Neuronal stem cell (in vitro differentiated cells): ENCODE results near the gene ITGA3.

Experiments used
- DNase-seq: peaks from one replicate; pipeline ENCODE4 v3.0.0-alpha.2; 2013; ENCODE audit warnings: low spot score
- H2AFZ ChIP-seq: one replicate; pipeline ENCODE4 v1.6.1; 2013; ENCODE audit warnings: mild to moderate bottlenecking, low read length, inconsistent platforms
- H2AK5ac ChIP-seq: 2 replicates; pipeline ENCODE4 v1.6.1; 2013; ENCODE audit warnings: low read depth, mild to moderate bottlenecking, inconsistent platforms, low read length, moderate library complexity, mixed read lengths
- H2BK120ac ChIP-seq: 2 replicates; pipeline ENCODE4 v1.6.1; 2013; ENCODE audit warnings: low read depth, mild to moderate bottlenecking, inconsistent platforms, low read length, moderate library complexity, mixed read lengths
- H2BK12ac ChIP-seq: one replicate; pipeline ENCODE4 v1.6.1; 2013; ENCODE audit warnings: low read length, inconsistent platforms
- H2BK15ac ChIP-seq: 2 replicates; pipeline ENCODE4 v1.6.1; 2013; ENCODE audit warnings: mild to moderate bottlenecking, low read length, inconsistent platforms, mixed read lengths
- H2BK5ac ChIP-seq: one replicate; pipeline ENCODE4 v1.6.1; 2013; ENCODE audit warnings: inconsistent platforms, mild to moderate bottlenecking, low read length, moderate library complexity
- H3K14ac ChIP-seq: one replicate; pipeline ENCODE4 v1.6.1; 2013; ENCODE audit warnings: low read length, inconsistent platforms
- H3K18ac ChIP-seq: 2 replicates; pipeline ENCODE4 v1.6.1; 2013; ENCODE audit warnings: low read length, inconsistent platforms
- H3K23ac ChIP-seq: 2 replicates; pipeline ENCODE4 v1.6.1; 2013; ENCODE audit warnings: low read depth, mild to moderate bottlenecking, mixed read lengths, low read length, inconsistent platforms; ENCODE audit not compliant: poor library complexity
- H3K27ac ChIP-seq: replicated peaks from 3 replicates; pipeline ENCODE4 v1.5.1; 2013; ENCODE audit warnings: low read length, inconsistent platforms
- H3K27me3 ChIP-seq, 3 experiments: 2 replicates each; pipeline ENCODE4 v1.6.1; 2013; ENCODE audit warnings: low read length in 3 of 3, mild to moderate bottlenecking in 2 of 3, inconsistent platforms in 1 of 3, low read depth in 1 of 3, mixed read lengths in 1 of 3, moderate library complexity in 1 of 3; ENCODE audit not compliant: control insufficient read depth in 3 of 3, insufficient read depth in 3 of 3
- H3K36me3 ChIP-seq, 2 donors: replicated peaks in 1 of 2; 2 replicates each; pipeline ENCODE4 v1.6.1; 2013; ENCODE audit warnings: low read length in 2 of 2; ENCODE audit not compliant: control insufficient read depth in 2 of 2, insufficient read depth in 2 of 2
- H3K4ac ChIP-seq: 2 replicates; pipeline ENCODE4 v1.6.1; 2013; ENCODE audit warnings: inconsistent platforms, mild to moderate bottlenecking, low read length, moderate library complexity
- H3K4me1 ChIP-seq, 2 donors: 1 replicate in 1 of 2; 2 replicates in 1 of 2; pipeline ENCODE4 v1.6.1; 2013; ENCODE audit warnings: low read length in 2 of 2, low read depth in 1 of 2; ENCODE audit not compliant: control insufficient read depth in 2 of 2, insufficient read depth in 1 of 2
- H3K4me2 ChIP-seq: one replicate; pipeline ENCODE4 v1.6.1; 2013; ENCODE audit warnings: mild to moderate bottlenecking, low read length, inconsistent platforms; ENCODE audit not compliant: insufficient read depth, poor library complexity, severe bottlenecking
- H3K4me3 ChIP-seq, 2 donors: 2 replicates each; pipeline ENCODE4 v1.5.1; 2013; ENCODE audit warnings: low read length in 2 of 2, mild to moderate bottlenecking in 2 of 2, inconsistent platforms in 1 of 2, moderate library complexity in 1 of 2
- H3K79me1 ChIP-seq: one replicate; pipeline ENCODE4 v1.6.1; 2013; ENCODE audit warnings: low read depth, mild to moderate bottlenecking, inconsistent platforms, low read length, moderate library complexity
- H3K9ac ChIP-seq: one replicate; pipeline ENCODE4 v1.6.1; 2013; ENCODE audit warnings: mild to moderate bottlenecking, low read depth, low read length, inconsistent platforms; ENCODE audit not compliant: poor library complexity
- H3K9me3 ChIP-seq, 2 donors: replicated peaks in 1 of 2; 2 replicates each; pipeline versions ENCODE3 to v1.6.1; 2013; ENCODE audit warnings: low read length in 2 of 2, mild to moderate bottlenecking in 2 of 2, inconsistent platforms in 1 of 2, low read depth in 1 of 2, mixed read lengths in 1 of 2, moderate library complexity in 1 of 2; ENCODE audit not compliant: control insufficient read depth in 2 of 2, insufficient read depth in 1 of 2
- H4K8ac ChIP-seq: one replicate; pipeline ENCODE4 v1.6.1; 2013; ENCODE audit warnings: low read depth, mild to moderate bottlenecking, inconsistent platforms, low read length, moderate library complexity
- H4K91ac ChIP-seq: one replicate; pipeline ENCODE4 v1.6.1; 2013; ENCODE audit warnings: low read length, low read depth, mild to moderate bottlenecking, inconsistent platforms; ENCODE audit not compliant: poor library complexity
- WGBS, 2 donors: extraction: QIAGEN DNeasy Blood & Tissue Kit; methylation state at CpG; one replicate each; pipeline ENCODE4 v1.1.7; 2013; ENCODE audit warnings: missing lambda C conversion rate in 2 of 2, mixed read lengths in 1 of 2; ENCODE audit not compliant: insufficient read length in 2 of 2, insufficient replicate concordance in 1 of 2; ENCODE audit errors: extremely low coverage in 2 of 2; 5-methylcytosine and 5-hydroxymethylcytosine counted together

Gene ITGA3

GRCh38 chr17:50063561-50064252 is 7.8 kb downstream of the ITGA3 start:
- Histone ChIP-seq H3K4me1 (peaks cover 1 to 8% of the 10 kb centered on the region in 2 donors), H3K79me1 (no peaks in the 10 kb centered on the region), H3K9me3 (no peaks in the 10 kb centered on the region), H2BK12ac (no peak overlapping the region), H4K91ac (no peak overlapping the region), H3K4ac (no peak overlapping the region), H3K4me3 (no peak overlapping the region), H2BK5ac (no peak overlapping the region), H3K27me3 (peaks cover 0 to 8% (median 0%) of the 10 kb centered on the region in 3 experiments), H2BK15ac (peak overlapping the region; percentile 39), H4K8ac (no peak overlapping the region), H3K18ac (no peak overlapping the region), H3K14ac (no peak overlapping the region), H3K9ac (no peak overlapping the region), H3K36me3 (no peaks in the 10 kb centered on the region), H2AFZ (no peak overlapping the region), H2AK5ac (peak overlapping the region; percentile 8), H3K4me2 (no peak overlapping the region), H2BK120ac (no peak overlapping the region), H3K23ac (peak overlapping the region; percentile 17), H3K27ac (no peak overlapping the region)
- WGBS, 2 donors: no CpG with 5 or more reads among the region's 8 CpGs
- DNase-seq: no peak

- no peak overlapping the region for H4K91ac ChIP-seq
- no peak overlapping the region for H2BK120ac ChIP-seq
- no peaks in the 10 kb centered on the region for H3K9me3 ChIP-seq
- peak overlapping the region; percentile 82 for H2AFZ ChIP-seq
- no peak overlapping the region for H2BK15ac ChIP-seq
- H3K4me1 ChIP-seq: peaks cover 1 to 8% of the 10 kb centered on the region in 2 donors
- H2AK5ac ChIP-seq: peak overlapping the region; percentile 8
- no peak overlapping the region for H3K4ac ChIP-seq
- H3K14ac ChIP-seq: peak overlapping the region; percentile 25
- peak overlapping the region; percentile 88 for H3K18ac ChIP-seq
- no peak overlapping the region for H3K27ac ChIP-seq
- no peak overlapping the region for H3K4me3 ChIP-seq
- no peak overlapping the region for H2BK5ac ChIP-seq
- no peak overlapping the region for H3K4me2 ChIP-seq
- no peak for DNase-seq
- peak overlapping the region; percentile 18 for H3K23ac ChIP-seq
- H3K27me3 ChIP-seq: peaks cover 0 to 1% (median 0%) of the 10 kb centered on the region in 3 experiments
- H3K79me1 ChIP-seq: no peaks in the 10 kb centered on the region
- H2BK12ac ChIP-seq: no peak overlapping the region
- WGBS, 2 donors: no CpG with 5 or more reads among the region's 20 CpGs
- H4K8ac ChIP-seq: no peak overlapping the region
- no peaks in the 10 kb centered on the region for H3K36me3 ChIP-seq
- peak overlapping the region; percentile 67 for H3K9ac ChIP-seq
Observed at GRCh38 chr17:50064253-50065001, 8.5 kb downstream of the ITGA3 start.

GRCh38 chr17:50065056-50065455 is 9.1 kb downstream of the ITGA3 start:
- Histone ChIP-seq H2AK5ac (no peak overlapping the region), H3K14ac (peak overlapping the region; percentile 25), H2AFZ (peak overlapping the region; percentile 82), H2BK15ac (no peak overlapping the region), H3K4ac (no peak overlapping the region), H3K9me3 (no peaks in the 10 kb centered on the region), H3K27ac (no peak overlapping the region), H4K91ac (no peak overlapping the region), H3K27me3 (no peaks in the 10 kb centered on the region), H2BK5ac (no peak overlapping the region), H4K8ac (no peak overlapping the region), H2BK120ac (no peak overlapping the region), H3K4me1 (peaks cover 1 to 4% of the 10 kb centered on the region in 2 donors), H3K79me1 (no peaks in the 10 kb centered on the region), H3K18ac (no peak overlapping the region), H3K36me3 (no peaks in the 10 kb centered on the region), H2BK12ac (no peak overlapping the region), H3K9ac (no peak overlapping the region), H3K23ac (no peak overlapping the region), H3K4me2 (no peak overlapping the region), H3K4me3 (no peak overlapping the region)
- WGBS, 2 donors: no CpG with 5 or more reads among the region's 3 CpGs
- no peak for DNase-seq

- H3K18ac ChIP-seq: no peak overlapping the region
- no peak overlapping the region for H2BK12ac ChIP-seq
- H3K14ac ChIP-seq: no peak overlapping the region
- WGBS, 2 donors: no CpG with 5 or more reads among the region's 2 CpGs
- H2BK5ac ChIP-seq: no peak overlapping the region
- H3K27me3 ChIP-seq: no peaks in the 10 kb centered on the region
- no peak overlapping the region for H2AK5ac ChIP-seq
- no peak overlapping the region for H4K91ac ChIP-seq
- H2AFZ ChIP-seq: no peak overlapping the region
- H3K9ac ChIP-seq: no peak overlapping the region
- no peak for DNase-seq
- H3K79me1 ChIP-seq: no peaks in the 10 kb centered on the region
- H4K8ac ChIP-seq: no peak overlapping the region
- no peaks in the 10 kb centered on the region for H3K9me3 ChIP-seq
- no peak overlapping the region for H2BK120ac ChIP-seq
- H3K27ac ChIP-seq: no peak overlapping the region
- H3K4me1 ChIP-seq: peaks cover 1 to 4% of the 10 kb centered on the region in 2 donors
- no peak overlapping the region for H3K4me3 ChIP-seq
- no peak overlapping the region for H3K4ac ChIP-seq
- H3K4me2 ChIP-seq: no peak overlapping the region
- no peaks in the 10 kb centered on the region for H3K36me3 ChIP-seq
- H3K23ac ChIP-seq: no peak overlapping the region
- H2BK15ac ChIP-seq: no peak overlapping the region
Observed at GRCh38 chr17:50066995-50067394, 11.1 kb downstream of the ITGA3 start.
